K562 (cell line): ENCODE results near the gene TEX52. TPM values are rescaled to one million over a fixed set of nuclear protein-coding genes. Genes with fewer than 3 reads are reported as not detected.
A peak's percentile ranks its signal among the peaks of the same experiment; 100 is the strongest.

Experiments used
- ATAC-seq: fragments of 200-7000 bp; cut with Tn5 transposase; 3 replicates; pipeline ENCODE4 v1.9.1; 2020; ENCODE audit warnings: moderate library complexity
- BruUV-seq: library from RNA; stranded (reverse); fragments of 400-500 nt; replicated peaks from 2 replicates; lab custom pipeline; 2021; lab: Mats Ljungman, UMichigan
- CTCF ChIA-PET: fragments of 300-600 bp; formaldehyde crosslinking; extraction: SDS; loops from one replicate; lab custom pipeline; 2021; ENCODE audit warnings: low intra/inter-chr PET ratio; lab: Yijun Ruan, JAX
- POLR2A ChIA-PET: fragments of 300-600, 350-650 bp; sonication (Branson Sonifier 250); formaldehyde crosslinking; extraction: SDS; loops from one replicate; lab custom pipeline; 2021; ENCODE audit warnings: antibody characterized with exemption, inconsistent platforms; lab: Yijun Ruan, JAX
- DNase-seq, 4 experiments: peaks; one replicate each; pipeline versions ENCODE4 v3.0.0 to v3.0.0-alpha.2; 2011 to 2018; ENCODE audit warnings: low spot score in 3 of 4, mixed read lengths in 3 of 4; ENCODE audit errors: extremely low read depth in 1 of 4
- FAIRE-seq: peaks from 2 replicates; lab custom pipeline; 2011; peaks lifted over from hg19 to GRCh38; lab: Jason Lieb, UNC
- H2AFZ ChIP-seq: 2 replicates; pipeline ENCODE4 v1.6.0; 2011; ENCODE audit warnings: low read depth, low read length, control low read depth, inconsistent platforms
- H3K27ac ChIP-seq: fragments of 200-600 bp; 3 replicates; pipeline ENCODE4 v1.8.0; 2011; ENCODE audit warnings: low read depth, mild to moderate bottlenecking, control low read depth, inconsistent platforms, low read length, moderate library complexity, mixed read lengths; ENCODE audit errors: extremely low read depth
- H3K27me3 ChIP-seq, 2 experiments: fragments of 300-600 bp in 1 of 2; 2 replicates in 1 of 2; 3 replicates in 1 of 2; pipeline versions ENCODE4 v1.6.0 to v1.8.0; 2011; ENCODE audit warnings: inconsistent platforms in 2 of 2, low read length in 2 of 2, mild to moderate bottlenecking in 1 of 2, mixed read lengths in 1 of 2, moderate library complexity in 1 of 2; ENCODE audit not compliant: control insufficient read depth in 2 of 2, insufficient read depth in 2 of 2
- H3K36me3 ChIP-seq: fragments of 300-600 bp; 3 replicates; pipeline ENCODE4 v1.8.0; 2011; ENCODE audit warnings: mild to moderate bottlenecking, low read length, inconsistent platforms; ENCODE audit not compliant: control insufficient read depth, insufficient read depth
- H3K4me1 ChIP-seq, 2 experiments: fragments of 200-600 bp in 1 of 2; replicated peaks in 1 of 2; 2 replicates in 1 of 2; 3 replicates in 1 of 2; pipeline versions ENCODE4 v1.5.1 to v1.8.0; 2011; ENCODE audit warnings: inconsistent platforms in 2 of 2, low read length in 2 of 2, mild to moderate bottlenecking in 1 of 2, mixed read lengths in 1 of 2, moderate library complexity in 1 of 2; ENCODE audit not compliant: control insufficient read depth in 2 of 2, insufficient read depth in 2 of 2
- H3K4me2 ChIP-seq: 2 replicates; pipeline ENCODE4 v1.6.1; 2011; ENCODE audit warnings: low read length, control low read depth, inconsistent platforms, mixed read lengths; ENCODE audit not compliant: insufficient read depth
- H3K4me3 ChIP-seq: fragments of 200-600 bp; sonication (generic), shearing (Covaris generic); 2 replicates; pipeline ENCODE4 v1.5.1; 2016; ENCODE audit warnings: control low read depth, inconsistent platforms
- H3K79me2 ChIP-seq: fragments of 200-600 bp; 3 replicates; pipeline ENCODE4 v1.8.0; 2011; ENCODE audit warnings: low read length, inconsistent platforms; ENCODE audit not compliant: control insufficient read depth, insufficient read depth
- H3K9ac ChIP-seq, 2 experiments: 2 replicates each; pipeline versions ENCODE4 v1.6.0 to v1.6.1; 2011; ENCODE audit warnings: low read depth in 2 of 2, low read length in 2 of 2, control low read depth in 1 of 2, inconsistent platforms in 1 of 2, mild to moderate bottlenecking in 1 of 2, mixed read lengths in 1 of 2; ENCODE audit not compliant: insufficient read depth in 1 of 2
- H3K9me1 ChIP-seq: one replicate; pipeline ENCODE4 v1.6.0; 2011; ENCODE audit warnings: inconsistent platforms, mild to moderate bottlenecking, low read length, moderate library complexity; ENCODE audit not compliant: control insufficient read depth, insufficient read depth
- H3K9me3 ChIP-seq: replicated peaks from 2 replicates; pipeline ENCODE4 v1.5.1; 2011; ENCODE audit warnings: low read depth, low read length, inconsistent platforms; ENCODE audit not compliant: control insufficient read depth, insufficient read depth
- H4K20me1 ChIP-seq: replicated peaks from 2 replicates; pipeline ENCODE4 v1.6.1; 2011; ENCODE audit warnings: low read length, inconsistent platforms, mixed read lengths; ENCODE audit not compliant: control insufficient read depth, insufficient read depth
- CREBBP ChIP-seq: IDR thresholded peaks from one replicate; pipeline ENCODE4 v1.6.1; 2012; ENCODE audit warnings: low read depth, mild to moderate bottlenecking, control low read depth, inconsistent platforms, low read length
- DIDO1 ChIP-seq: fragments of 450-650 bp; IDR thresholded peaks from 2 replicates; pipeline ENCODE4 v1.6.1; 2016; ENCODE audit warnings: low read depth, missing biosample characterization, missing genetic modification characterization
- ESRRA ChIP-seq: fragments of 450-650 bp; IDR thresholded peaks from 2 replicates; pipeline ENCODE4 v1.6.1; 2014; ENCODE audit warnings: low read depth, mild to moderate bottlenecking, moderate library complexity, borderline replicate concordance
- GATAD2B ChIP-seq: fragments of 450-650 bp; IDR thresholded peaks from 2 replicates; pipeline ENCODE4 v1.6.1; 2017; ENCODE audit warnings: mild to moderate bottlenecking, borderline replicate concordance
- HCFC1 ChIP-seq: IDR thresholded peaks from 2 replicates; pipeline ENCODE4 v1.6.1; 2012; ENCODE audit warnings: low read depth, low read length, improper control_type of control experiment
- IRF2 ChIP-seq: sonication (generic); formaldehyde crosslinking; IDR thresholded peaks from 2 replicates; pipeline ENCODE4 v1.8.1; 2022; ENCODE audit warnings: mild to moderate bottlenecking, missing genetic modification reagents
- MED1 ChIP-seq: sonication (generic); formaldehyde crosslinking; IDR thresholded peaks from 2 replicates; pipeline ENCODE4 v1.8.1; 2023; ENCODE audit warnings: missing genetic modification reagents, borderline replicate concordance
- NR1H2 ChIP-seq: sonication (generic); formaldehyde crosslinking; IDR thresholded peaks from 2 replicates; pipeline ENCODE4 v1.4.0; 2020; ENCODE audit warnings: mild to moderate bottlenecking, missing genetic modification reagents
- NR2C1 ChIP-seq, 2 experiments: fragments of 450-650 bp; IDR thresholded peaks; 2 replicates each; pipeline ENCODE4 v1.6.1; 2017; ENCODE audit warnings: mild to moderate bottlenecking in 2 of 2, antibody characterized with exemption in 1 of 2, inconsistent platforms in 1 of 2, missing compliant biosample characterization in 1 of 2, missing genetic modification characterization in 1 of 2
- POLR3A ChIP-seq: IDR thresholded peaks from 2 replicates; pipeline ENCODE4 v1.6.1; 2011; ENCODE audit warnings: borderline replicate concordance, mild to moderate bottlenecking, moderate library complexity; ENCODE audit not compliant: insufficient read length, insufficient read depth; ENCODE audit errors: extremely low read depth
- TAF1 ChIP-seq: IDR thresholded peaks from 2 replicates; pipeline ENCODE4 v1.6.1; 2011; ENCODE audit warnings: mild to moderate bottlenecking, low read length, moderate library complexity; ENCODE audit not compliant: insufficient read depth, control insufficient read depth, severe bottlenecking; ENCODE audit errors: extremely low read depth
- TBL1XR1 ChIP-seq, 2 experiments: IDR thresholded peaks; 2 replicates each; pipeline ENCODE4 v1.6.1; 2012; ENCODE audit warnings: improper control_type of control experiment in 2 of 2, low read length in 2 of 2, mild to moderate bottlenecking in 1 of 2
- TCF3 ChIP-seq: sonication (generic); formaldehyde crosslinking; IDR thresholded peaks from 2 replicates; pipeline ENCODE4 v1.4.0; 2020; ENCODE audit warnings: mild to moderate bottlenecking, missing genetic modification reagents
- ZBTB26 ChIP-seq: fragments of 450-650 bp; formaldehyde crosslinking; IDR thresholded peaks from 2 replicates; pipeline ENCODE4 v1.4.0; 2022; ENCODE audit warnings: missing genetic modification characterization
- ZBTB33 ChIP-seq: sonication (generic); formaldehyde crosslinking; IDR thresholded peaks from 2 replicates; pipeline ENCODE4 v1.8.1; 2023; ENCODE audit warnings: mild to moderate bottlenecking, missing genetic modification reagents
- ZFP36 ChIP-seq: fragments of 150-350 bp; IDR thresholded peaks from 2 replicates; pipeline ENCODE4 v1.6.1; 2018; ENCODE audit warnings: low read length, low read depth; ENCODE audit not compliant: partially characterized antibody
- ZNF23 ChIP-seq: fragments of 250-450 bp; sonication (Bioruptor Pico); IDR thresholded peaks from 2 replicates; pipeline ENCODE4 v1.4.0; 2020; ENCODE audit warnings: mild to moderate bottlenecking
- ZNF707 ChIP-seq: fragments of 250-450 bp; sonication (Bioruptor Pico); conservative IDR thresholded peaks from 2 replicates; pipeline ENCODE4 v1.8.0; 2022; ENCODE audit warnings: inconsistent platforms, mild to moderate bottlenecking, moderate library complexity
- WGBS: fragments of 100-300 bp; shearing (Covaris generic); methylation state at CpG from one replicate; pipeline ENCODE4 v1.1.6; 2016; ENCODE audit warnings: low coverage, mixed read lengths; ENCODE audit not compliant: insufficient coverage; ENCODE audit errors: missing lambda C conversion rate; 5-methylcytosine and 5-hydroxymethylcytosine counted together
- in situ Hi-C: fragments of 300-500 bp; cut with MboI; formaldehyde crosslinking; loops from 4 replicates; pipeline ENCODE4 v1.15.0; 2018; ENCODE audit warnings: inconsistent platforms, mixed read lengths
- intact Hi-C: fragments of 100-400 bp; cut with micrococcal nuclease; formaldehyde crosslinking; loops from 2 replicates; pipeline ENCODE4 v1.14.2; 2022
- polyA plus RNA-seq, 8 experiments: library from polyadenylated mRNA; depleted of rRNA in 4 of 8; stranded (reverse) in 5 of 8; unstranded in 3 of 8; fragments of >200 nt; fragmentation: Nextera tagmentation in 2 of 8; fragmentation: Illumina TruSeq in 1 of 8; extraction: Ambion mirVana in 2 of 8; extraction: Trizol in 1 of 8; gene quantifications; 2 replicates each; pipeline versions ENCODE4 v1.2.1 to v1.2.3, GENCODE V29; 2011 to 2014; ENCODE audit warnings: inconsistent platforms in 1 of 8, missing spikeins in 1 of 8
- total RNA-seq, 7 experiments: library from RNA; depleted of rRNA in 6 of 7; stranded (reverse); fragments of >200 nt in 6 of 7; fragmentation: Illumina TruSeq in 2 of 7; extraction: Trizol in 2 of 7; gene quantifications; 2 replicates each; pipeline versions ENCODE4 v1.2.1 to v1.2.3, GENCODE V29; 2011 to 2021; ENCODE audit warnings: low replicate concordance in 1 of 7
- TF ChIP-seq, protein P1 (sequence below): sonication (generic); formaldehyde crosslinking; IDR thresholded peaks from 2 replicates; pipeline ENCODE4 v1.8.0; 2022; ENCODE audit warnings: missing genetic modification reagents, mild to moderate bottlenecking, borderline replicate concordance

Gene TEX52
- total and polyA plus RNA-seq, 9 of the 15 experiments (the other 6 are each of a cell fraction or from before 2014, with no cell fraction given), result not detected

- peak overlapping the region; percentile 67 to 90 for H3K9ac ChIP-seq
- H3K79me2 ChIP-seq, result peaks cover 8% of the 10 kb centered on the region
- WGBS, result 53% methylated on average over 5 of the region's 10 CpGs
- peak overlapping the region; percentile 67 for H3K4me3 ChIP-seq
- H3K4me2 ChIP-seq, result peak overlapping the region; percentile 82
- intact Hi-C loops (no loop called here), in situ Hi-C loops (no loop called here)
- H2AFZ ChIP-seq, result peak overlapping the region; percentile 95
- BruUV-seq, result no TSS peak
- H3K9me3 ChIP-seq, result no peaks in the 10 kb centered on the region
- ATAC-seq, result peak; percentile 14
- H3K27me3 ChIP-seq, result no peaks in the 10 kb centered on the region
- H3K36me3 ChIP-seq, result peaks cover 28% of the 10 kb centered on the region; the same call in 2 of the 3 replicates
- POLR2A ChIA-PET, result interaction anchor here (0.5 to 1.7 kb wide), 4 partner anchors 10 to 347 kb away, joined by 3 to 13 read pairs (median 5); partner anchors contain the start of genes FOXM1 and RHNO1
- DNase-seq, result no peak
- H3K4me1 ChIP-seq, result peaks cover 5 to 15% of the 10 kb centered on the region in 2 experiments; a peak in 4 of 5 replicates
- no peaks in the 10 kb centered on the region for H4K20me1 ChIP-seq
- FAIRE-seq, result no peak
- CTCF ChIA-PET, result no interaction called here
- TF ChIP-seq NR1H2 (CRISPR knock-in tag) (no peak), CREBBP (no peak), IRF2 (CRISPR knock-in tag) (no peak), ZFP36 (no peak), HCFC1 (no peak), ESRRA (no peak), GATAD2B (no peak), TCF3 (CRISPR knock-in tag) (no peak), NR2C1 (IDR thresholded peaks at IDR 0.05) (no peak), NR2C1 (tag; IDR thresholded peaks at IDR 0.05) (no peak), TBL1XR1 (IDR thresholded peaks at IDR 0.05; ENCODE audit: low read length in 2 of 2) (no peak), ZNF23 (no peak), MED1 (no peak), ZNF707 (CRISPR knock-in tag) (no peak), TAF1 (no peak), DIDO1 (tag) (no peak), ZBTB33 (CRISPR knock-in tag) (no peak), POLR3A (no peak), ZBTB26 (CRISPR knock-in tag) (no peak)
- TF ChIP-seq, protein P1, sequence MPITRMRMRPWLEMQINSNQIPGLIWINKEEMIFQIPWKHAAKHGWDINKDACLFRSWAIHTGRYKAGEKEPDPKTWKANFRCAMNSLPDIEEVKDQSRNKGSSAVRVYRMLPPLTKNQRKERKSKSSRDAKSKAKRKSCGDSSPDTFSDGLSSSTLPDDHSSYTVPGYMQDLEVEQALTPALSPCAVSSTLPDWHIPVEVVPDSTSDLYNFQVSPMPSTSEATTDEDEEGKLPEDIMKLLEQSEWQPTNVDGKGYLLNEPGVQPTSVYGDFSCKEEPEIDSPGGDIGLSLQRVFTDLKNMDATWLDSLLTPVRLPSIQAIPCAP, result no peak
- H3K27ac ChIP-seq, result peak overlapping the region; percentile 76
- no peaks in the 10 kb centered on the region for H3K9me1 ChIP-seq
Measured at GRCh38 chr12:2890001-2890387, 33.2 kb upstream of the TEX52 start.
